Ovary (tissue), 3 donors: ENCODE data around the gene ADD1.

ENCODE experiments used
- POLR2A ChIP-seq: fragments of 450-650 bp; IDR thresholded peaks from one replicate; pipeline ENCODE4 v1.6.1; 2017; ENCODE audit warnings: antibody characterized with exemption, mild to moderate bottlenecking, moderate library complexity
- TF ChIP-seq, protein P1 (sequence below), 3 donors: fragments of 450-650 bp in 2 of 3; fragments of 200-600 bp in 1 of 3; IDR thresholded peaks; one replicate each; pipeline versions ENCODE4 v1.5.1 to v1.8.0; 2016 to 2022; ENCODE audit warnings: antibody characterized with exemption in 3 of 3, mild to moderate bottlenecking in 1 of 3
- donor health status: DM: no; HTN: no; CAD: no.

DNA sequence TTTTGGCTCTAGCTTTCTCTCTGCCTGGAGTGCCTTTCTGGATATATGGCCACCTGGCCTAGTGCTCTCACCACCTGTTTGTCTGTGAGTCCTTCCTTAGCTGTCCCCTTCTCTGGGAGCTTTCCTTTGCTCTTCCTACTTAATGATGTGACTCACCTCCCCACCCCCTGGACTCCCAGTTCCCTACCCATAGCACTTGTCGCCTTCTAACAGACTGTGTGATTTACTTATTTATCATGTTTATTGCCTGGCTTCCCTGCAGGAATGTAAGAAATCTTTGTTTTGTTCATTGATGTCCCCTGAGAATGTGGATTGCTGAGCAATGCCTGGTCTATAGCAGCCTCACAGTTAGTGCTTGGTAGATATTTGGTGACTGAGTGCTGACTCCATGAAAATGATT is 18.9 kb downstream of the ADD1 start:
- TF ChIP-seq, protein P1, sequence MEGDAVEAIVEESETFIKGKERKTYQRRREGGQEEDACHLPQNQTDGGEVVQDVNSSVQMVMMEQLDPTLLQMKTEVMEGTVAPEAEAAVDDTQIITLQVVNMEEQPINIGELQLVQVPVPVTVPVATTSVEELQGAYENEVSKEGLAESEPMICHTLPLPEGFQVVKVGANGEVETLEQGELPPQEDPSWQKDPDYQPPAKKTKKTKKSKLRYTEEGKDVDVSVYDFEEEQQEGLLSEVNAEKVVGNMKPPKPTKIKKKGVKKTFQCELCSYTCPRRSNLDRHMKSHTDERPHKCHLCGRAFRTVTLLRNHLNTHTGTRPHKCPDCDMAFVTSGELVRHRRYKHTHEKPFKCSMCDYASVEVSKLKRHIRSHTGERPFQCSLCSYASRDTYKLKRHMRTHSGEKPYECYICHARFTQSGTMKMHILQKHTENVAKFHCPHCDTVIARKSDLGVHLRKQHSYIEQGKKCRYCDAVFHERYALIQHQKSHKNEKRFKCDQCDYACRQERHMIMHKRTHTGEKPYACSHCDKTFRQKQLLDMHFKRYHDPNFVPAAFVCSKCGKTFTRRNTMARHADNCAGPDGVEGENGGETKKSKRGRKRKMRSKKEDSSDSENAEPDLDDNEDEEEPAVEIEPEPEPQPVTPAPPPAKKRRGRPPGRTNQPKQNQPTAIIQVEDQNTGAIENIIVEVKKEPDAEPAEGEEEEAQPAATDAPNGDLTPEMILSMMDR (IDR thresholded peaks at IDR 0.05) = no peak
- TF ChIP-seq POLR2A = no peak
